Measurements from ENCODE around the gene IL16.
"Not testable (repeated sequence)": the region's sequence is repeated elsewhere in the genome, so short reads cannot be mapped to it uniquely, and the experiment has no call there.

IL16 gene

GRCh38 chr15:81329446-81329845 lies 132.8 kb downstream of the IL16 start:
- TF ChIP-seq ZFX (IDR thresholded peaks at IDR 0.05; ENCODE audit: borderline replicate concordance), result no peak
- TF ChIP-seq, protein P1, sequence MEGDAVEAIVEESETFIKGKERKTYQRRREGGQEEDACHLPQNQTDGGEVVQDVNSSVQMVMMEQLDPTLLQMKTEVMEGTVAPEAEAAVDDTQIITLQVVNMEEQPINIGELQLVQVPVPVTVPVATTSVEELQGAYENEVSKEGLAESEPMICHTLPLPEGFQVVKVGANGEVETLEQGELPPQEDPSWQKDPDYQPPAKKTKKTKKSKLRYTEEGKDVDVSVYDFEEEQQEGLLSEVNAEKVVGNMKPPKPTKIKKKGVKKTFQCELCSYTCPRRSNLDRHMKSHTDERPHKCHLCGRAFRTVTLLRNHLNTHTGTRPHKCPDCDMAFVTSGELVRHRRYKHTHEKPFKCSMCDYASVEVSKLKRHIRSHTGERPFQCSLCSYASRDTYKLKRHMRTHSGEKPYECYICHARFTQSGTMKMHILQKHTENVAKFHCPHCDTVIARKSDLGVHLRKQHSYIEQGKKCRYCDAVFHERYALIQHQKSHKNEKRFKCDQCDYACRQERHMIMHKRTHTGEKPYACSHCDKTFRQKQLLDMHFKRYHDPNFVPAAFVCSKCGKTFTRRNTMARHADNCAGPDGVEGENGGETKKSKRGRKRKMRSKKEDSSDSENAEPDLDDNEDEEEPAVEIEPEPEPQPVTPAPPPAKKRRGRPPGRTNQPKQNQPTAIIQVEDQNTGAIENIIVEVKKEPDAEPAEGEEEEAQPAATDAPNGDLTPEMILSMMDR (IDR thresholded peaks at IDR 0.05), result no peak
- H3K27ac ChIP-seq, result no peak overlapping the region

DNA sequence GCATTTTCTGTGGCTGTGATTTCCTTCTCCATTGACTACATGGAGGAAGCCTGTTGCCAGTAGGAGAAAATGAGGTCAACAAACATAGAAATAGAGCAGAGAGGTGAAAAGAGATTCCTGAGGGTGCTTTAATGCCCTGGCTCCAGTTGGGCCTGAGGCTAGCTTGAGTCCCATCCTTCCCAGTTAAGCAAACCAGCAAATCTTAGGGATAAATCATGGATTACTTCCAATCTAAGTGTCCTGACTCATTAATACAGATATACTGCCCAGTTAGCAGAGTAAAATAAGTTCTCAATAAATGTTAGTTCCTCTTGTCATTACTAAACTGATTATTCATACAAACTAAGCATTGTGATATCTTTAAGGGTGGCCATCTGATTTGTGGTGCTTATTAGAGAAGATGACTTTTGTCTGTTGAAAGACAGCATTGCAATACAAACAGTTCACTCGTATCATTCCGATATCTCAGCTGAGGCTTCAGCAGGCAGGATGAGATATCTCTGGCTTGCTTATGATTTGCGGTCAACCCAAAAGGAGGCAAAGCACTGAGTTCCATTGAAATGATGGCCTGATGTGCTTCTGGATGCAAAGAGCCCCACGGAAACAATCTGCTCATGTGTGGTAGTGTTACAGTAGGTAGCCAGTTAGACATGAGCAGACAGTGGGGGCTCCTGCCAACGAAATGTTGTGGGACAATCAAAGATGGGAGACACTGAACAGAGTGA lies 133.8 kb downstream of the IL16 start:
- TF ChIP-seq, protein P1 (IDR thresholded peaks at IDR 0.05), result no peak
- TF ChIP-seq ZFX (IDR thresholded peaks at IDR 0.05; ENCODE audit: borderline replicate concordance), result no peak
- H3K27ac ChIP-seq, result no peak overlapping the region

- H3K27ac ChIP-seq, result not testable (repeated sequence)
Measured at GRCh38 chr15:81331141-81331540, 134.5 kb downstream of the IL16 start.

- H3K27ac ChIP-seq, result no peak overlapping the region
- TF ChIP-seq, protein P1 (IDR thresholded peaks at IDR 0.05), result no peak
- TF ChIP-seq ZFX (IDR thresholded peaks at IDR 0.05; ENCODE audit: borderline replicate concordance), result no peak
Measured at GRCh38 chr15:81331600-81331999, 134.9 kb downstream of the IL16 start.

GRCh38 chr15:81332326-81332725 lies 135.6 kb downstream of the IL16 start:
- H3K27ac ChIP-seq, result no peak overlapping the region
- TF ChIP-seq, protein P1 (IDR thresholded peaks at IDR 0.05), result no peak
- no peak for TF ChIP-seq ZFX (IDR thresholded peaks at IDR 0.05; ENCODE audit: borderline replicate concordance)

DNA sequence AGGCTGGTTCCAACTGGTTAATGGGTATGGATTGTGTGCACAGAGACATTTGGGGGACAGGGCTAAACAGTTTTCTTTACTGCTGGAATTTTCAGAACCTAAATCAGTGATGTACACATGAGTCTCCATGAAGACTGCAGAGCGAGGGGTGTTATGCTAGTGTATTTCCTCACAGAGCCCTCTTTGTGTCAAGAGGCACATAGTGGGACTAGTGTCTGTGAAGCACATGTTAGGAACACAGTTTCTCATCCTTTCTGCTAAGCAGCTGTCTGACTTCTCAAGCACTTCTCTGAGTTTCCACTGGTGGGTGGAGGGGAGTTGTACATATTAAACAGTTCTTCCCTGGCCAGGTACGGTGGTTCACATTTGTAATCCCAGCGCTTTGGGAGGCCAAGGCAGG lies 136.7 kb downstream of the IL16 start:
- H3K27ac ChIP-seq, result no peak overlapping the region
- TF ChIP-seq, protein P1 (IDR thresholded peaks at IDR 0.05), result no peak
- TF ChIP-seq ZFX (IDR thresholded peaks at IDR 0.05; ENCODE audit: borderline replicate concordance), result no peak

- no peak overlapping the region for H3K27ac ChIP-seq
- TF ChIP-seq ZFX (IDR thresholded peaks at IDR 0.05; ENCODE audit: borderline replicate concordance), result no peak
- TF ChIP-seq, protein P1 (IDR thresholded peaks at IDR 0.05), result no peak
Measured at GRCh38 chr15:81334768-81335435, 138.2 kb downstream of the IL16 start.

Measured in 22Rv1 (cell line).